ENCODE results near the gene HS6ST2.

Gene HS6ST2

GRCh38 chrX:132860200-132860599 lies 98.2 kb downstream of the HS6ST2 start:
- Histone ChIP-seq H3K27ac (ENCODE audit: poor library complexity, severe bottlenecking) (no peak overlapping the region), H3K27me3 (ENCODE audit: insufficient read depth, poor library complexity, severe bottlenecking) (no peaks in the 10 kb centered on the region), H3K9me3 (ENCODE audit: severe bottlenecking) (no peaks in the 10 kb centered on the region), H3K36me3 (ENCODE audit: low read depth) (no peaks in the 10 kb centered on the region), H3K4me3 (ENCODE audit: severe bottlenecking) (no peak overlapping the region), H3K4me1 (ENCODE audit: insufficient read depth, poor library complexity, severe bottlenecking) (no peaks in the 10 kb centered on the region)
- no peak for TF ChIP-seq CTCF (IDR thresholded peaks at IDR 0.05; ENCODE audit: poor library complexity, severe bottlenecking)
- no peak for ATAC-seq (ENCODE audit: low read depth)
- no peak for DNase-seq (ENCODE audit: low spot score)

GRCh38 chrX:132858018-132858417 lies 100.4 kb downstream of the HS6ST2 start:
- no peaks in the 10 kb centered on the region for H3K4me1 ChIP-seq (ENCODE audit: insufficient read depth, poor library complexity, severe bottlenecking)
- H3K27me3 ChIP-seq (ENCODE audit: insufficient read depth, poor library complexity, severe bottlenecking) = no peaks in the 10 kb centered on the region
- H3K9me3 ChIP-seq (ENCODE audit: severe bottlenecking) = no peaks in the 10 kb centered on the region
- H3K36me3 ChIP-seq (ENCODE audit: low read depth) = no peaks in the 10 kb centered on the region
- TF ChIP-seq CTCF (IDR thresholded peaks at IDR 0.05; ENCODE audit: poor library complexity, severe bottlenecking) = no peak
- no peak for DNase-seq (ENCODE audit: low spot score)
- H3K27ac ChIP-seq (ENCODE audit: poor library complexity, severe bottlenecking) = no peak overlapping the region
- peak; percentile 50; the same call in 2 of the 3 replicates for ATAC-seq (ENCODE audit: low read depth)
- no peak overlapping the region for H3K4me3 ChIP-seq (ENCODE audit: severe bottlenecking)

GRCh38 chrX:132855780-132856341 lies 102.6 kb downstream of the HS6ST2 start:
- Histone ChIP-seq H3K27me3 (ENCODE audit: insufficient read depth, poor library complexity, severe bottlenecking) (no peaks in the 10 kb centered on the region), H3K9me3 (ENCODE audit: severe bottlenecking) (no peaks in the 10 kb centered on the region), H3K4me3 (ENCODE audit: severe bottlenecking) (no peak overlapping the region), H3K27ac (ENCODE audit: poor library complexity, severe bottlenecking) (no peak overlapping the region), H3K36me3 (ENCODE audit: low read depth) (no peaks in the 10 kb centered on the region), H3K4me1 (ENCODE audit: insufficient read depth, poor library complexity, severe bottlenecking) (no peaks in the 10 kb centered on the region)
- DNase-seq (ENCODE audit: low spot score) (no peak), ATAC-seq (ENCODE audit: low read depth) (no peak)
- no peak for TF ChIP-seq CTCF (IDR thresholded peaks at IDR 0.05; ENCODE audit: poor library complexity, severe bottlenecking)

- H3K9me3 ChIP-seq (ENCODE audit: severe bottlenecking) = no peaks in the 10 kb centered on the region
- no peaks in the 10 kb centered on the region for H3K27me3 ChIP-seq (ENCODE audit: insufficient read depth, poor library complexity, severe bottlenecking)
- no peak overlapping the region for H3K27ac ChIP-seq (ENCODE audit: poor library complexity, severe bottlenecking)
- no peak for TF ChIP-seq CTCF (IDR thresholded peaks at IDR 0.05; ENCODE audit: poor library complexity, severe bottlenecking)
- ATAC-seq (ENCODE audit: low read depth) (0 out of 3 replicates have a peak, but pooled peaks have one; percentile 50), DNase-seq (ENCODE audit: low spot score) (no peak)
- H3K4me1 ChIP-seq (ENCODE audit: insufficient read depth, poor library complexity, severe bottlenecking) = no peaks in the 10 kb centered on the region
- no peak overlapping the region for H3K4me3 ChIP-seq (ENCODE audit: severe bottlenecking)
- no peaks in the 10 kb centered on the region for H3K36me3 ChIP-seq (ENCODE audit: low read depth)
These were observed 105.4 kb downstream of the HS6ST2 start for GRCh38 chrX:132853040-132853439.

GRCh38 chrX:132848296-132848970 lies 110.0 kb downstream of the HS6ST2 start:
- H3K4me3 ChIP-seq (ENCODE audit: severe bottlenecking) = no peak overlapping the region
- H3K27ac ChIP-seq (ENCODE audit: poor library complexity, severe bottlenecking) = no peak overlapping the region
- ATAC-seq (ENCODE audit: low read depth) (no peak), DNase-seq (ENCODE audit: low spot score) (no peak)
- no peaks in the 10 kb centered on the region for H3K9me3 ChIP-seq (ENCODE audit: severe bottlenecking)
- no peaks in the 10 kb centered on the region for H3K36me3 ChIP-seq (ENCODE audit: low read depth)
- no peak for TF ChIP-seq CTCF (IDR thresholded peaks at IDR 0.05; ENCODE audit: poor library complexity, severe bottlenecking)
- H3K4me1 ChIP-seq (ENCODE audit: insufficient read depth, poor library complexity, severe bottlenecking) = no peaks in the 10 kb centered on the region
- H3K27me3 ChIP-seq (ENCODE audit: insufficient read depth, poor library complexity, severe bottlenecking) = no peaks in the 10 kb centered on the region

Data from RWPE2 (cell line).